GM18858 (cell line): ENCODE measurements around the gene RIOK2.
"Not testable (repeated sequence)": the region's sequence is repeated elsewhere in the genome, so short reads cannot be mapped to it uniquely, and the experiment has no call there.

Experiments used
- ATAC-seq: cut with Tn5 transposase; IDR thresholded peaks from one replicate; pipeline ENCODE4 v1.9.1; 2021; ENCODE audit not compliant: unreplicated experiment

Gene RIOK2

DNA sequence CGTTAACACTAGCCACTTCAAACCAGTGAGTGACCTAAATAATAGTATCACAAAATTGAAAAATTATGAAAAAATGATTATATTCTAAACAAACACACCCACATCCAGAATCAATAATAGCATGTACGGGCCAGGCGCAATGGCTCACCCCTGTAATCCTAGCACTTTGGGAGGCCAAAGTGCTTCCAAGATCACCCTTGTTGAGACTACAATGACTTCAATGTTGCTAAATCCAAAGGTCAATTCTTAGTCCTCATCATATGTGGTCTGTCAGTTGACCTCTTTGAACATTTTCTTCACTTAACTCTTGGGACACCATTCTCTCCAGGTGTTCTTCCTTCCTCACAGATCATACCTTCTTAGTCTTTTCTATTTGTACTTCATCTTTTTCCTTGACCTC is 11.3 kb downstream of the RIOK2 start:
- ATAC-seq: no peak

DNA sequence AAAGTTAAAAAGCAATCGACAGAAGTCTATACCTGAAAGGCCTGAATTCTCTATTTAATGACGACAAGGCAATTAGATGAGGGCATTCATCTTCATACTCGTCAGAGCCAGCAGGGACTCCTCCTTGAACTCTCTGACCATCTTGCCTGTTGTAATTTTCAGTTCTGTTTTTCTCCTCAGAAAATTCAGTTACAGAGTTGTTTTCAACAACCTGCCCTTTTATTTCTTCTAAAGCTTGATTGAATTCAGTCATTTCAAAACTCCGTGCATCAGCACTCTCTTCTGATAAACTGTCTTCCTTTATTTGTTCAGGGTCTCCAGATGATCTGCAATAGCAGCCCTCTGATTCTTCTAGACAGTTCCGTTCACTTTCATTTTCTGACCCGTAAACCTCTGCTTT is 15.6 kb downstream of the RIOK2 start:
- ATAC-seq: peak; percentile 65

DNA sequence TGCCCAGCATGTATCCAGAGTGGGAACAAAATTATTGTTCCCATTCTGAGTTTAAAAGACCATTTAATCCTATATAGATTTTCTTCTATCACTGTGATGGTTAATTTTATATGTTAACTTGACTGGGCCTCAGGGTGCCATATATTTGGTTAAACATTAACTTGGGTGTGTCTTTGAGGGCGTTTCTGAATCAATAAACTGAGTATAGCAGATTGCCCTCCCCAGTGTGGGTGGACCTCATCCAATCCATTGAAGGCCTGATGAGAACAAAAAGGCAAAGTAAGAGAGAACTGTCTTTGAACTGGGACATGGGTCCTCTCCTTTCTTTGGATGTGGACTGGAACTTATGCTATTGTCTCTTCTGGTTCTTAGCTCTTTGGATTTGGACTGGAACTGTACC is 17.3 kb downstream of the RIOK2 start:
- no peak for ATAC-seq

DNA sequence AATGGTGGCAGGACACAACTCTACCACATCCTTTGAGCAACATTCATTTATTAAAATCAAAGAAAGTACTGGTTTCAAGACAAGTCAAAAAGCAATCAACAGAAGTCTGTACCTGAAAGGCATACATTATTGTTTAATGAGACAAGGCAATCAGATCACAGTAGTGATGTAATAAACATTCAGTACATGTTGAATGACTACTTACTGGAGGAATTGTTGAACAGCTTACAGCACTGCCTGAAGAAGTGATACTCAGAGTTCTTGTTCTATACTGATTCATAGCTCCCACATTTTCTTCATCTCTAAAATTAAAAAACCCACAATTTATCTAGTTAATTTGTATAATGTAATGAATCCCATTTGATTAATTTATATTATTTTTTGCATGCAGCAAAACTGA is 18.2 kb downstream of the RIOK2 start:
- ATAC-seq: no peak

DNA sequence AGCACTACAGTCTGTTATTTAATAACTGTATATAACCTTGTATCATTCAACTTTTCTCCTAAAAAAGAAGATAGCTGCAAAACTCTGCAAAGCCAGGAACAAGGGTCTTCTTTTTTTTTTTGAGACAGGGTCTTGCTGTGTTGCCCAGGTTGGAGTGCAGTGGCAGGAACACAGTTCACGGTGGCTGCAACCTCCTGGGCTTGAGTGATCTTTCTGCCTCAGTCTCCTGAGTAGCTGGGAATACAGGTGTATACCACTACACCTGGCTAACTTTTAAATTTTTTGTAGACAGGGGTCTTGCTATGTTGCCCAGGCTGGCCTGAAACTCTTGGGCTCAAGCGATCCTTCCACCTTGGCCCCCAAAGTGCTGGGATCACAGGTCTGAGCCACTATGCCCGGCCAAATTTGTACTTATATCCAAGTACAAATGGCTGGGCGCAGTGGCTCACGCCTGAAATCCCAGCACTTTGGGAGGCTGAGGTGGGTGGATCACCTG is 19.2 kb downstream of the RIOK2 start:
- no peak for ATAC-seq

DNA sequence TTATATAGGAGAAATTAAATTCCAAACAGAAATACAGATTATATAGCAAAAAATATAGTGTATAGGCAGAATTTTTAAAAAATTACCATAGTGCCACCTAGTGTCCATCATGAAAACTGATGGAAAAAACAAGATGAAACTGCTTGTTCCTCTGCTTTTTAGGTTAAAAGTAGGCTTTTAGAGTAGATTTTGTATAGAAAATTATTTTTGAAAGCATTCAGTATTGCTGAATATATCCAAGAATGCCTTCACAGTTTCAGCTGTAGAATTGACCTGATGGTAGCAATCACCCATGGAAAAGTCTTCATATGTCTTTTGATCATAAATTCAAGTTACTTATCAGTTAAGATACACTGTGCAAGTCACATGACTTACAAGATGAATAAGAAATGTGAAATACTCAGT is 19.7 kb downstream of the RIOK2 start:
- no peak for ATAC-seq

DNA sequence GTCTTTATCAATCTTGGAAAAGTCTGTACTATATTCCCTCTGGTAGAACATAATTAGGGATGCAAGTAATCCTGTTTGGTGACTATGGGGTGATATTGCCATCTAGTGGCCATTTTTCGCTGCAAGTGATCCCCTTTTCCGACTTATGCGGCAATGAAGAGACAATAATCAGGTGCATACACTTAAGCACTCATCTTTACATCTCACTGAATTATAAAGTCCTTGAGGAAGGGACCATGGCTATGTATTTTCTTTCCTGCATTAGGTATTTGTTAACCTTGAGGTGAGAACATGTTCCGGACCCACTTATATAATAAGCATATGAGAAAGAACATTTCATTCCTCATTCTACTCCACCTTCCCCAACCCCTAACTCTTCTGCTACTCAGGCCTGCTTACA is 21.0 kb downstream of the RIOK2 start:
- ATAC-seq: no peak

DNA sequence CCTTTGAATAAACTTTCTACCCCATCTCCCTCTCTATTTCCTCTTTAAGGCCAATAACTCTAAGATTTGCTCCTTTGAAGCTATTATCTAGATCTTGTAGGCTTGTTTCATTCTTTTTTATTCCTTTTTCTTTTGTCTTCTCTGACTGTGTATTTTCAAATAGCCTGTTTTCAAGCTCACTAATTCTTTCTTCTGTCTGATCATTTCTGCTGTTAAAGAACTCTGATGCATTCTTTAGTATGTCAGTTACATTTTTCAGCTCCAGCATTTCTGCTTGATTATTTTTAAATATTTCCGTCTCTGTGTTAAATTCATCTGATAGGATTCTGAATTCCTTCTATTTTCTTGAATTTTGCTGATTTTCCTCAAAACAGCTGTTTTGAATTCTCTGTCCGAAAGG is 25.4 kb downstream of the RIOK2 start:
- ATAC-seq: no peak

DNA sequence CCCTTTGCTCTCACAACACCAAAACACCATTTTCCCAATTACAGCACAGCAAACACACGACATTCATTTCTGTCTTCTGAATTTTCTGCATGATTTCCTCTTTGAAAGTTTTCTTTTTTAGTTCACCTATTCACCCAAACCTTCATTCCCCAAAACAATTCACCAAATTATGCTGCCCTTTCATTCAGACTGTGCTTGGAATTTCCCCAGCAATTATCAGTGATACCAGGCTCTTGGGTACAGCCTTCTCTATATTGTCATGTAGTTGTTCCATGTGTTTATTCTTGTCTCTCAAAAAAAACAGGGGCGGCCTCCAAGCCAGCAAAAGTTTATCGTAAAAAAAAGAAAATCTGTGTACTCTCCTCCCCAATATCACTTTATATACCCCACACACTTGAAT is 31.7 kb downstream of the RIOK2 start:
- ATAC-seq: no peak

DNA sequence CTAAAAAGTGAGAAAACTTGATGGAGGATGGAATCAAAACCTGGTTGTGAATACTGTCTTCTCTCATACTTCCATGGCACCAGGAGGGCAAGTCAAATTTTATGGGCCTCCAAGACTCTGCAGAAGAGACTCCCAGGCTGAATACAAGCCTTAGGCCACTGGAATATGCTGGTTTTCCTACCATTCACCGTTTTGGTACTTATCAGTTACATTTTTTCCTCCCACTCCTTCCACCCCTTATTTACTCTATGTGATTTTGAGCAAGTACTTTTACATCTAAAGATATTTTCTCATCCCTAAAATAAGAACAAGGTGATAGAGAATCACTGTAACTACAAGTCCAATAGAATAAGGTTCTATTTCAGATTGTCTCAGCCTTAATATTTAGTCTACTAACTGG is 32.6 kb downstream of the RIOK2 start:
- no peak for ATAC-seq

DNA sequence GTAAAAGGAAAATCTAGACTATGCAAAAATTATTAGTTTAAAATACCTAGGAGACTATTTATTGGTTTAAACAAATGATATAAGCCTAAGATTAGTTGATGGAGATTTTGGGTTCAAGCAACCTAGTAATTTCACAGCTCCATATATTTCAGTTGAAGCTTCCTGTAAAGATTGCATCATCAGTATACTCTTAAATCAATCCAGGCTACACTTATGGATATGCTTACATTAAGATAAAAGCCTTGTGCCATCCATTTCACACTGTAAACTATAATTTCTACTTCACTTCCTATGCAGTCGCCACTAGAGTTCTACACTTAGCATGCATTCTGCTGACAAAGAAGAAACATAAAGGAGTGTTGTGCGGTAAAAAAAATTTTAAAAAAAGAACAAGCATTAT is 33.3 kb downstream of the RIOK2 start:
- no peak for ATAC-seq

DNA sequence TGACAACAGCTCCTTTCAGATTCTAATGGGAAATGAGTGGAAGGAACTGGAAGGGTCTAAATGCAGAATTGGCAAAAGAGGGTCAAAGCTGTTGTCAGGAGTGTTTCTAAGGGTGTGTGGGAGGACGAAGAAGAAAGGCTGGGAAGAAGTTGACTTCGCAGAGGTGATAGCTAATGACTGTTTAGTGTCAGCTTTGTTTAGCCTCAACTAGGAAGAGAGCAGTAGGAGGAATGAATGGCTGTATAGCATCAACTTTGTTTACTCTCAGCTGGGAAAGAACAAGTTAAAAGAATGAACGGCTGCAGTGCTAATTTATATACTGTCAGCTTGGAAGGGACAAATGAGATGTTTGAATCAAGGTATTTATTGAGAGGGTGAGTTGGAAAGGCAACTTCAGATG is 34.8 kb downstream of the RIOK2 start:
- ATAC-seq: no peak

DNA sequence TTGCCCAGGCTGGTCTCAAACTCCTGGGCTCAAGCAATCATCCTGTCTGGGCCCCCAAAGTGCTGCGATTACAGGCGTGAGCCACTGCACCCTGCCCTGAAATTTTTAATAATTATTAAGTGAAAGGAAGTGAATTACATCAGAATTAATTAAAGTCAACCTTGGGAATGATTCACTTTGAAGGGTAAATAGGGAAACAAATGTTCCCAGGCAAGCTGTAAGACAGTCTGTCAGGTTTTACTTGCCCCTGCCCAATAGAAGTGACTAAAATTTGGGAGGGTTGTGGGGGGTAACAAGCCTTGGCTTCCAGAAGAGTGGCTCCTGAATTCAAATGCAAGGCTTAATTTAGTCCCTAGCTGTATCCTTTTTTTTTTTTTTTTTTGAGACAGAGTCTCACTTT is 39.3 kb downstream of the RIOK2 start:
- no peak for ATAC-seq

DNA sequence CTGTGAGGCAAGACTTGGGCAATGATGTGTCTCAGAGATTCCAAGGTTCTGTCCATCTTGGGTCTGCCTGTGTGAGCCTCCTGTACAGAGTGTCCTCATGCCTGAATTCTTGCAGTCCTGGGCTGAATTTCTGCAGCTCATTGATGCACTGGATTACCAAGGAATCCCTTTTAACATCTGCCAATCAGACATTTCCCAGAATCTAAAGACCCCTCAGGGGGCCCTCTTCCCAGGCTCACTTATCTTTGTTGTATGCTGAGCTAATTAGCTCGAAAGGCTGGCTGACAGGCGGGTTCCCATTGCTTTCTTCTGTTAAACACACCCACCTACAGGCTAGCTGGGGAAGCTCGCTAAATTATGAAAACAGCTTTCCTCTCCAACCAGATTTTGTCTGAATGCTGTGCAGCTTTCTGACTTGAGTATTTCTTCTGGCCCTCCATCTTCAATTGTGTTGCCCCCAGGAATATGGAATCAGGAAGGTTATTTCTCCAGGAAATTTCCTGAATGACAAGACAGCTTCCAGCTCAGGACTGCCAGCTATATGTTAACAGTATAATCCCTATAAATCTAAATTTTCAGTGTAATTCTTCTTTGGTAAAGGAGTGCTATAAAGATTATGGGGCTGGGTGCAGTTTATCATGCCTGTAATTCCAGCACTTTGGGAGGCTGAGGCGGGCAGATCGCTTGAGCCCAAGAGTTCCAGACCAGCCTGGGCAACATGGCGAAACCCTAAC is 40.4 kb downstream of the RIOK2 start, which contains the start of gene LIX1:
Gene LIX1 (minus strand): TSS at position 91 of the 734 bp plus-strand sequence. CDS start 35 bp downstream, at position 56.
- peak; percentile 90 for ATAC-seq

DNA sequence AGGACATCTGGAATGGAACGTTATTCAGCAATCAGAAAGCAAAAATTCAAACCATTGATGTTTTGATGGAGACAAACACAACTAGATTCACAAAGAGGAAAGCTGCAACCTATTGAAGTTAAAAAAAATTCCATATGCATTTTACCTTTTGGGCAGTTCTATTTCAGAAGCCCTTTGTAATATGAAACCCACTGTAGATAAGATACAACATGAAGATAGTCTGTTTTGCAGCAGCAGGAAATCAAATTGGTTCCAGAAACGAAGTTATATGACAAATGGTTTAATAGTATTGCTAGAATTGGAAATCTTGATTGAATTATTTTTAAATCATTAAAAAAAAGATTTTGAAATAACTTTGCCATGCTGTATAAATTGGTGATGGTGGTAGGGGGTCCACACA is 41.5 kb downstream of the RIOK2 start:
- no peak for ATAC-seq

DNA sequence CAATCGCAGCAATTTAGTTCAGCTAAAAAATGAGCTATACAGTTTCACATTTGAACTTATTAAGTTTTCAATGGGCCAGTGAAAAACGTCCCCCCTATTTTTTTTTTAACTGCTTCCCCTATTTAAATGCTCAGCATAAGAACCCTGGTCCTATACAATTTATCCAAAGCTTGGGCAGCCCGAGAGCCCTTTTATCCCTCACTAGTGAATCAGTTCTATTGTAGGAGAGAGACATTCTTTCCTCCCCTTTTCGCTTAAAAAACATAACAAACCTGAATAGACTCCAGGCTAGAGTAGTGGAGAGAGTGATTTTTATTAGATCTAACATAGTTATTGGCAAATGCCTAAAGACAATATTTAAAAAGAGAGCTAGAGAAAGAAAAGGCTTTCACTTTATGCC is 42.0 kb downstream of the RIOK2 start:
- no peak for ATAC-seq

DNA sequence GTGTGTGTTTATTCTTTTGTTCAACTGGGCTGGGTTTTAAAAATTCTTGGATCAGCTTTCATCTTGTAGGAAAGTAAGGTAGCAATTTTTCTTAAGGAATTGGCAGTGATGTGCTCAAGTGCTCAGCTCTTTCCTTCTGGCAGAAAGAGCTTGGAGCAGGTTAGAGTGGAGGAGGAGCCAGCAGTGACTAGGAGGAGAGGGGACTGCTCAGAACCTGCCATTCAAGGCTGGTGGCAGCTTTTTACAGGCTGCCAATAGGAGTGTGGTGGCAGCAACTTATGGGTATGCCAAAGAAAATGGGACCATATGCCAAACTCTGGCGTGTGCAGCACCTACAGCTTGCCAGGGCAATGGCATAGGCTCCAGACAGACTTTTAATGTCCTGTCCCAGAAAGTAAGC is 42.8 kb downstream of the RIOK2 start:
- ATAC-seq: not testable (repeated sequence)

DNA sequence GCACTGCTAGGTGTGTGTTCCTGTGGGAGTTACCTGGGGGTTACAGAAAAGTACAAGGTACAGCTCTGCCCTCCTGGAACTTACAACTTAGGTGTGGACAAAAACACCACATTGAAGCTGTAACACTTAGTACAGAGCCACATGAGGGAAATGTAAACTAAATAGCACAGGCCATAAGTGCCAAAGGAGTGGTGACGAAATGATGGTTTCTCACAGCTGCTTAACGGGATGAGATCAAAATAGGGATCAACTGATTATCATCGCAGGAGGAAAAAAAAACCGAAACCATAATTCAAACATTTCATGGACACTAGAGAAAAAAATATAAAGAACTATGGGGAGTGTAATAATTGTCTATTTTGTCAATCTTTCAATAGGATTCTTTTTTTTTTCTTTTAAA is 46.6 kb downstream of the RIOK2 start:
- no peak for ATAC-seq

DNA sequence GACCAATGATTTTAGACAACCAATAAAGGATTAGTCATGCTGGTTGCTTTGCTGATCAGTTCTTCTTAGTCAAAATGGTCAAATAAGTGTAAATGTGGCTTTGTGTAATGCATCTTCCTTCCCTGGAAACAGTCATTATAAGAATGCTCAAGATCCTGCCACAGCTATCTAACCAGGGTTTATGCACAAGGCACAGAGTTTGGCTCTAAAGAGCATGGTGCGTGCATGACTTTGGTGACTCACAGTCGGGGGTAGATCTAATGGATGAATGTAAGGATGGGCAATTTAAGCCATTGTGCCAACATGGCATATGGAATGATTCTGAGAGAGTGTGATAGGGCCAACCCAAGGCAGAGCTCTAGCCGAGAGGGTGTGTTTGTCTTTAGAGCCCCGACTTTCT is 47.2 kb downstream of the RIOK2 start:
- ATAC-seq: no peak

DNA sequence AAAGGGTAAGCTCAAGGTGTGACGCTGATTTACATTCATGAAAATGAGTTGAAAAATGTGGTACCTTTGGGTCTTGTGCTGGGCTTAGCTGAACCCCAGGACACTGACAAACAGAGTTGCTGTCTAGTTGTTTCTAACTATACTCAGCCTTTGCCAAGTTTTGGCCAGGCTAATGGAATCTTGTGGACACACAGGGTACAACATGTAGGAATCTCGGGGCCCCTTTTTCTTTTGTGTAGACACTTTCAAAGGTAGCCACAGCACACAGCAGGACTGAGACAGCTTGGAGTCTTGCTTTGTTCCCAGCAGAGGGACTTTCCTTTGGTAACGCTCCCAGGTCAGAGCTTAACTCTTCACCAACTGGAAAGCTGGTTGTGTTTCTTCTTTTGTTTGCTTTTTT is 48.4 kb downstream of the RIOK2 start:
- no peak for ATAC-seq

DNA sequence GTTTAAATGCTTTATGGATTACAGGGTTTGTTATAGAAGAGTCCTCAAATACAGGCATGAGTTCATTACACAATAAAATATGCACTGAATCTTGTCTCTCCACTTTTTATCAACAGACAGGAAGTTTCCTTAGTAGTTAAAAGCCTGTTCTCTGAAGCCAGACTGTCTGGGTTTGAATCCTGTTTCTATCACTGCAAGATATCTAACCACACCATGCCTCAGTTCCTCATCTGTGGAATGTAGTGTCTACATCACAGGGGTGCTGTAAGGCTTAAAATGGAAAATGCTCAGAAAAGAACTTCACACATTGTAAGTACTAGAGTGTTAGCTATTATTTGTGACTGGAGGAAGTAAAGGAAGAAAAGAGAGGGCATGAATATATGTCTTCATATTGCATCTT is 49.9 kb downstream of the RIOK2 start:
- no peak for ATAC-seq

DNA sequence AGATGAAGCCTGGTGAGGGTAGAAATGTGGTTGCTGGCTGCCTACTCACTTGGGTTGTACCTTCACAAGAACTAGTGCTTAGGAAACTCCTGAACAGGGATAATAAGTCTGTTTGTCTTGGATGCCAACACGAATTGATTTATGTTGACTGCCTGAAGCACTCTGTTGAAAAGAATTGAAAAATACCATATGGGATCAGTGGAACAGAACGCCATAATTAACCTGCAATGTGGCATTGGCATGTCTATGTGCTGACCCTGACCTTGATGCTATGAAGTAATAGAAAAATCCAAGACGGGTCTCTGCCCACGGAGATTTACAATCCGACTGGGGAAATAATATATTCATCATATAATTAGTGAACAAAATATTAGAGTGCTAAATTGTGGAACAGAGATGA is 51.1 kb downstream of the RIOK2 start:
- ATAC-seq: no peak

DNA sequence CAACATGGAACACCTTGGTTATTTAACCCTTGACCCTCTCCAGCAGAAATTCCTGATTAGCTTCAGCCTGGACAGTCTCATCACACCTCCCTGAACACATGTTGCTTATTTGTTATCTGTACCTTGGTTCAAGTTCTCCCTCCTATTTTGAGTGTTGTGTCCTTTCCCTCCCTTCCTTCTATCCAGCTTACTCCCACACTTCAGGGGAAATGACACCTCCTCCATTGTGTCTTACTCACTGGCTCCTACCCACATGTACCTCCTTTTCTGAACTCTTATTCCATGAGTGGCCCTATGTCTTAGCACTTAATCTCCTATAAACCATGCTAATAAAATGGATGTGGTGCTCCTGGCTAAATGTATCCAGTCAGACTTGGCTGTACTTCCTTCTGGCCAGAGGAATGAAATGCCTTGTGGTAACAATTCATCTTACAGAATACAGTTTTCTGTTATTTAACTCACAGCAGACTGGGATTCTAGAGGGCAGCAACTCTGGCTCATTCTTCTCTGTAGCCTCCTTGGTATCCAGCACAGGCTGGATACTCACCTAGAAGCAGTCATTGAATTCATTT is 51.8 kb downstream of the RIOK2 start:
- ATAC-seq: no peak
